MM.1S (cell line): ENCODE data around the gene BZW2.

Experiments used
- DNase-seq: peaks from one replicate; pipeline ENCODE4 v3.0.0-alpha.2; 2015
- H2AFZ ChIP-seq: fragments of 300-600 bp; sonication (generic); 2 replicates; pipeline ENCODE4 v1.6.0; 2016; ENCODE audit warnings: antibody characterized with exemption, low read length
- H3F3A ChIP-seq: fragments of 300-600 bp; sonication (generic); 2 replicates; pipeline ENCODE4 v1.6.1; 2016; ENCODE audit warnings: mild to moderate bottlenecking, antibody characterized with exemption, low read length, moderate library complexity, mixed read lengths; ENCODE audit not compliant: insufficient read depth
- H3K27ac ChIP-seq: fragments of 300-600 bp; sonication (generic); 2 replicates; pipeline ENCODE4 v1.5.1; 2016; ENCODE audit warnings: mild to moderate bottlenecking, low read length
- H3K27me3 ChIP-seq: fragments of 300-600 bp; sonication (generic); replicated peaks from 2 replicates; pipeline ENCODE4 v1.6.0; 2016; ENCODE audit warnings: low read length; ENCODE audit not compliant: insufficient read depth
- H3K36me3 ChIP-seq: fragments of 300-600 bp; sonication (generic); replicated peaks from 2 replicates; pipeline ENCODE4 v1.6.1; 2016; ENCODE audit warnings: mild to moderate bottlenecking, low read length, mixed read lengths; ENCODE audit not compliant: insufficient read depth
- H3K4me1 ChIP-seq: fragments of 300-600 bp; sonication (generic); 2 replicates; pipeline ENCODE4 v1.6.1; 2016; ENCODE audit warnings: low read length, mixed read lengths
- H3K4me2 ChIP-seq: fragments of 300-600 bp; sonication (generic); 2 replicates; pipeline ENCODE4 v1.6.0; 2016; ENCODE audit warnings: low read depth, low read length
- H3K4me3 ChIP-seq: fragments of 300-600 bp; sonication (generic); 2 replicates; pipeline ENCODE4 v1.5.1; 2016; ENCODE audit warnings: low read length, mixed read lengths
- H3K79me2 ChIP-seq: fragments of 300-600 bp; sonication (generic); 2 replicates; pipeline ENCODE4 v1.6.1; 2016; ENCODE audit warnings: mixed run types, low read length, mixed read lengths
- H3K9ac ChIP-seq: fragments of 300-600 bp; sonication (generic); 2 replicates; pipeline ENCODE4 v1.6.1; 2016; ENCODE audit warnings: low read length, mixed read lengths
- H3K9me2 ChIP-seq: fragments of 300-600 bp; sonication (generic); replicated peaks from 2 replicates; pipeline ENCODE4 v1.6.1; 2016; ENCODE audit warnings: mild to moderate bottlenecking, low read length, mixed read lengths; ENCODE audit not compliant: insufficient read depth
- H3K9me3 ChIP-seq: fragments of 300-600 bp; sonication (generic); replicated peaks from 2 replicates; pipeline ENCODE4 v1.6.1; 2016; ENCODE audit warnings: mild to moderate bottlenecking, low read length, mixed read lengths; ENCODE audit not compliant: insufficient read depth
- H4K20me1 ChIP-seq: fragments of 300-600 bp; sonication (generic); 2 replicates; pipeline ENCODE4 v1.6.1; 2016; ENCODE audit warnings: mild to moderate bottlenecking, low read length, moderate library complexity, mixed read lengths; ENCODE audit not compliant: insufficient read depth
- EZH2 ChIP-seq: fragments of 300-600 bp; sonication (generic); optimal IDR thresholded peaks from 2 replicates; pipeline ENCODE3; 2017; ENCODE audit warnings: low read depth, mild to moderate bottlenecking, antibody characterized with exemption, low read length, mixed read lengths
- EZH2phosphoT487 ChIP-seq: fragments of 300-600 bp; sonication (generic); IDR thresholded peaks from 2 replicates; pipeline ENCODE4 v1.6.1; 2018; ENCODE audit warnings: antibody characterized with exemption, low read length
- TF ChIP-seq, protein P1 (sequence below): fragments of 300-600 bp; sonication (generic); IDR thresholded peaks from 2 replicates; pipeline ENCODE4 v1.5.1; 2016; ENCODE audit warnings: antibody characterized with exemption, low read length, mixed read lengths

Gene BZW2

DNA sequence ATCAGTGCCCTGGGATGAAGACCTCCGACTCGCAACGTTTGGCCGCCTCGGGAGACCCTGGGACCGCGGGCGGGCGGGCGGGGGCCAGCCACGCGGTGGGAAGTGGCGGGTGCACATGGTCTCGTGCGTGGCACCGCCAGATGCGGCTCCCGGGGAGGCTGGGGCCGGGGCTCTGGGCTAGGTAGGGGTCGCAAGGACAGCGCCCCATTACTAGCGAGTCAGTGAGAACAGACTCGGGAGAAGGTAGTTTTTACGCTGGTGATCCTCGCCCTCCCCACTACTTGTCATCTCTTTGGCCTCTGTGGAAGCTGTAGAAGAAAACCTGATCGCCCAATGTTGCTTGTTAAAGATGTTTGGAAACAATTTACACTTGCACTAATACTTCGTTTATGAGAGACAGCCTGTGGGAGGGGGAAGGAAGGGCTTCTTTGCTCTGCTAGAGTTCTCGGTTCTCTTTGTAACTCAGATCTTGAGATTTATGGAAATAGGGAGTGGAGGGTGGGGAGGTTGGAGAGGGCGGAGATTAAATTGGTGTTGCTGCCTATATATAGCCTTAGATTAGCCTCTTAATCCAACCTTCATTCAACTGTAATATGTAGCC is 591 bp downstream of the BZW2 start:
- H3K27ac ChIP-seq: no peak overlapping the region; the same call in 1 of the 2 replicates
- peaks cover 18% of the 10 kb centered on the region; the same call in 1 of the 2 replicates for H4K20me1 ChIP-seq
- peak; percentile 29 for DNase-seq
- H3K4me2 ChIP-seq: peak overlapping the region; percentile 64
- H3F3A ChIP-seq: 0 out of 2 replicates have a peak, but pooled peaks cover 4% of the 10 kb centered on the region
- no peak for TF ChIP-seq EZH2phosphoT487
- TF ChIP-seq EZH2: no peak
- TF ChIP-seq, protein P1, sequence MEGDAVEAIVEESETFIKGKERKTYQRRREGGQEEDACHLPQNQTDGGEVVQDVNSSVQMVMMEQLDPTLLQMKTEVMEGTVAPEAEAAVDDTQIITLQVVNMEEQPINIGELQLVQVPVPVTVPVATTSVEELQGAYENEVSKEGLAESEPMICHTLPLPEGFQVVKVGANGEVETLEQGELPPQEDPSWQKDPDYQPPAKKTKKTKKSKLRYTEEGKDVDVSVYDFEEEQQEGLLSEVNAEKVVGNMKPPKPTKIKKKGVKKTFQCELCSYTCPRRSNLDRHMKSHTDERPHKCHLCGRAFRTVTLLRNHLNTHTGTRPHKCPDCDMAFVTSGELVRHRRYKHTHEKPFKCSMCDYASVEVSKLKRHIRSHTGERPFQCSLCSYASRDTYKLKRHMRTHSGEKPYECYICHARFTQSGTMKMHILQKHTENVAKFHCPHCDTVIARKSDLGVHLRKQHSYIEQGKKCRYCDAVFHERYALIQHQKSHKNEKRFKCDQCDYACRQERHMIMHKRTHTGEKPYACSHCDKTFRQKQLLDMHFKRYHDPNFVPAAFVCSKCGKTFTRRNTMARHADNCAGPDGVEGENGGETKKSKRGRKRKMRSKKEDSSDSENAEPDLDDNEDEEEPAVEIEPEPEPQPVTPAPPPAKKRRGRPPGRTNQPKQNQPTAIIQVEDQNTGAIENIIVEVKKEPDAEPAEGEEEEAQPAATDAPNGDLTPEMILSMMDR: no peak
- H3K9me3 ChIP-seq: no peaks in the 10 kb centered on the region
- H3K9me2 ChIP-seq: no peaks in the 10 kb centered on the region
- H3K79me2 ChIP-seq: peaks cover 55% of the 10 kb centered on the region
- peaks cover 21% of the 10 kb centered on the region; the same call in 1 of the 2 replicates for H3K4me1 ChIP-seq
- no peaks in the 10 kb centered on the region for H3K27me3 ChIP-seq
- H2AFZ ChIP-seq: peak overlapping the region; percentile 15
- H3K9ac ChIP-seq: peak overlapping the region; percentile 87
- no peaks in the 10 kb centered on the region for H3K36me3 ChIP-seq
- peak overlapping the region; percentile 96 for H3K4me3 ChIP-seq

DNA sequence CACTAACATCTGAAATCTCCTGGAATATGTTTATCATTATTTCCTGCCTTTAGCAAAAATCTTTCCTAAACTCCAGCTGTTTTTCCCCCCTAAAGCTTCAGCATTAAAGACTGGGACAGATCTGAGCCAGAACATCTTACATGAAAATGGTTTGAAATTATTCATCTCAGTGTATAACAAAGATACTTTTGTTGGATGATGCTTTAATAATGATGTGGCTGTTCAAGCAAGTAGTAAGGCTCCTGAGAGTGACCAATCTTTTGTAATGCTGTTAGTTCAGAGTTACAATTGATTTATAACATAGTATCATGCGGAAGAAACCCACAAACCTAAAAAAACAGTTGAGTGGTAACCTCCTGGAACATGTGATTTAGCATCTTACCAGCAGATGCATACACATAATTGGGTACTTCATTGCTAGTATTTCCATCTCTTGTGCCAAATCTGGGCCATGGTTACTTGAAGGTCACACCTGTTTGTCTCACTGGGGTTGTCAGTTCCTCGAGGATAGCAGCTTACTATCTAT is 1.5 kb downstream of the BZW2 start:
- Histone ChIP-seq H4K20me1 (peaks cover 18% of the 10 kb centered on the region; the same call in 1 of the 2 replicates), H3K79me2 (peaks cover 65% of the 10 kb centered on the region), H3K4me3 (peak overlapping the region; percentile 96), H3K4me2 (peak overlapping the region; percentile 64), H3K9me2 (no peaks in the 10 kb centered on the region), H2AFZ (no peak overlapping the region), H3K36me3 (no peaks in the 10 kb centered on the region), H3F3A (0 out of 2 replicates have a peak, but pooled peaks cover 4% of the 10 kb centered on the region), H3K9ac (peak overlapping the region; percentile 87; the same call in 1 of the 2 replicates), H3K27ac (no peak overlapping the region), H3K4me1 (peaks cover 21% of the 10 kb centered on the region; the same call in 1 of the 2 replicates), H3K27me3 (no peaks in the 10 kb centered on the region), H3K9me3 (no peaks in the 10 kb centered on the region)
- TF ChIP-seq, protein P1: no peak
- TF ChIP-seq EZH2phosphoT487 (no peak), EZH2 (no peak)
- no peak for DNase-seq

- H3K27me3 ChIP-seq: no peaks in the 10 kb centered on the region
- H2AFZ ChIP-seq: no peak overlapping the region
- no peaks in the 10 kb centered on the region for H3K9me2 ChIP-seq
- no peak for DNase-seq
- no peak overlapping the region for H3K27ac ChIP-seq
- H3F3A ChIP-seq: 0 out of 2 replicates have a peak, but pooled peaks cover 4% of the 10 kb centered on the region
- TF ChIP-seq, protein P1: no peak
- TF ChIP-seq EZH2phosphoT487 (no peak), EZH2 (no peak)
- H3K9ac ChIP-seq: no peak overlapping the region
- peaks cover 21% of the 10 kb centered on the region; the same call in 1 of the 2 replicates for H3K4me1 ChIP-seq
- no peak overlapping the region for H3K4me3 ChIP-seq
- peak overlapping the region; percentile 64; the same call in 1 of the 2 replicates for H3K4me2 ChIP-seq
- H3K9me3 ChIP-seq: no peaks in the 10 kb centered on the region
- peaks cover 75% of the 10 kb centered on the region for H3K79me2 ChIP-seq
- H3K36me3 ChIP-seq: no peaks in the 10 kb centered on the region
- peaks cover 18% of the 10 kb centered on the region; the same call in 1 of the 2 replicates for H4K20me1 ChIP-seq
Observed at GRCh38 chr7:16648551-16648950, 2.6 kb downstream of the BZW2 start.
